ENCODE results near the gene IMPACT.
A peak's percentile ranks its signal among the peaks of the same experiment; 100 is the strongest.

GRCh38 chr18:24426398-24427294 lies at the start of gene IMPACT:
- TF ChIP-seq YY1 (IDR thresholded peaks at IDR 0.05) (peak; percentile 67), RXRA (IDR thresholded peaks at IDR 0.05) (no peak), CTCF (IDR thresholded peaks at IDR 0.05; ENCODE audit: low read depth, low read length, missing input control) (no peak), MAX (IDR thresholded peaks at IDR 0.05) (no peak), REST (IDR thresholded peaks at IDR 0.05) (no peak), GABPA (IDR thresholded peaks at IDR 0.05 in 1 of 2, conservative IDR thresholded peaks at IDR 0.05 in 1 of 2) (peak; percentile 85 to 94), SP1 (IDR thresholded peaks at IDR 0.05) (no peak), JUND (IDR thresholded peaks at IDR 0.05) (no peak), ZBTB33 (IDR thresholded peaks at IDR 0.05) (no peak), RAD21 (IDR thresholded peaks at IDR 0.05) (no peak), NR2F2 (IDR thresholded peaks at IDR 0.05) (no peak), EGR1 (IDR thresholded peaks at IDR 0.05; ENCODE audit: low read depth in 2 of 2) (peak in 1 of 2 donors; percentile 70), TAF1 (conservative IDR thresholded peaks at IDR 0.05) (no peak), HNF4A (conservative IDR thresholded peaks at IDR 0.05) (no peak)
